ENCODE results near the gene RLN2.
"Not testable (repeated sequence)": the region's sequence is repeated elsewhere in the genome, so short reads cannot be mapped to it uniquely, and the experiment has no call there.

The RLN2 gene

GRCh38 chr9:5303840-5304795, at the start of gene RLN2:
Gene RLN2 (minus strand): TSS chr9:5304716. CDS start chr9:5304580, 136 bp downstream.
- DNase-seq, result peak; percentile 12

GRCh38 chr9:5354184-5354583, 49.7 kb upstream of the RLN2 start:
- DNase-seq, result no peak

- DNase-seq, result peak; percentile 14
These were observed 48.2 kb upstream of the RLN2 start for GRCh38 chr9:5352637-5353248.

- peak; percentile 39 for DNase-seq
These were observed 34.8 kb upstream of the RLN2 start, which contains the start of gene RLN1 for GRCh38 chr9:5338992-5339981. Gene RLN1 (minus strand): TSS chr9:5339876. CDS start chr9:5339746, 130 bp downstream.

- DNase-seq, result peak; percentile 60
These were observed 32.2 kb upstream of the RLN2 start for GRCh38 chr9:5336688-5337087.

GRCh38 chr9:5331276-5331675, 26.8 kb upstream of the RLN2 start:
- DNase-seq, result not testable (repeated sequence)

- DNase-seq, result peak; percentile 75
These were observed 22.5 kb upstream of the RLN2 start for GRCh38 chr9:5326893-5327548.

GRCh38 chr9:5326187-5326586, 21.7 kb upstream of the RLN2 start:
- no peak for DNase-seq

GRCh38 chr9:5321601-5322000, 17.1 kb upstream of the RLN2 start:
- not testable (repeated sequence) for DNase-seq

GRCh38 chr9:5321058-5321457, 16.5 kb upstream of the RLN2 start:
- DNase-seq, result no peak

- not testable (repeated sequence) for DNase-seq
These were observed 11.9 kb upstream of the RLN2 start for GRCh38 chr9:5316406-5316805.

- no peak for DNase-seq
These were observed 10.8 kb upstream of the RLN2 start for GRCh38 chr9:5315187-5315923.

GRCh38 chr9:5310851-5311250, 6.3 kb upstream of the RLN2 start:
- no peak for DNase-seq

- no peak for DNase-seq
These were observed 1.2 kb upstream of the RLN2 start for GRCh38 chr9:5305741-5306140.

GRCh38 chr9:5301544-5301943, 3.0 kb downstream of the RLN2 start:
- DNase-seq, result peak; percentile 48

GRCh38 chr9:5292141-5292540, 12.4 kb downstream of the RLN2 start:
- DNase-seq, result no peak

GRCh38 chr9:5288591-5288990, 15.9 kb downstream of the RLN2 start:
- DNase-seq, result no peak

- no peak for DNase-seq
These were observed 18.3 kb downstream of the RLN2 start for GRCh38 chr9:5286262-5286661.

- no peak for DNase-seq
These were observed 26.0 kb downstream of the RLN2 start for GRCh38 chr9:5278486-5278885.

GRCh38 chr9:5274770-5275169, 29.7 kb downstream of the RLN2 start:
- DNase-seq, result no peak

- no peak for DNase-seq
These were observed 35.2 kb downstream of the RLN2 start for GRCh38 chr9:5269249-5269715.

Data from CD4-positive, alpha-beta T cell treated with Interleukin-6 for 4 hours (primary cell).